Keratinocyte (primary cell): ENCODE data around the gene CD33. TPM values are rescaled to one million over a fixed set of nuclear protein-coding genes. Genes with fewer than 3 reads are reported as not detected.

Experiments
- DNase-seq: peaks from one replicate; pipeline ENCODE4 v3.0.0-alpha.2; 2011; ENCODE audit warnings: low read depth, missing footprints, low spot score
- FAIRE-seq: peaks from 2 replicates; lab custom pipeline; 2011; peaks lifted over from hg19 to GRCh38; lab: Jason Lieb, UNC
- H2AFZ ChIP-seq: 2 replicates; pipeline ENCODE4 v1.6.0; 2012; ENCODE audit warnings: low read length, control low read depth, inconsistent platforms; ENCODE audit not compliant: control insufficient read depth
- H3K27ac ChIP-seq: 2 replicates; pipeline ENCODE4 v1.5.1; 2011; ENCODE audit warnings: low read length; ENCODE audit not compliant: control insufficient read depth, insufficient read depth
- H3K27me3 ChIP-seq: 3 replicates; pipeline ENCODE4 v1.6.0; 2011; ENCODE audit warnings: low read length; ENCODE audit not compliant: control insufficient read depth, insufficient read depth; ENCODE audit errors: extremely low read depth
- H3K36me3 ChIP-seq, 2 experiments: 2 replicates in 1 of 2; 3 replicates in 1 of 2; pipeline ENCODE4 v1.5.1; 2011; ENCODE audit warnings: low read length in 2 of 2, mild to moderate bottlenecking in 1 of 2; ENCODE audit not compliant: control insufficient read depth in 2 of 2, insufficient read depth in 2 of 2; ENCODE audit errors: extremely low read depth in 1 of 2
- H3K4me1 ChIP-seq: 3 replicates; pipeline ENCODE4 v1.5.1; 2011; ENCODE audit warnings: low read length; ENCODE audit not compliant: control insufficient read depth, insufficient read depth; ENCODE audit errors: extremely low read depth
- H3K4me2 ChIP-seq: 3 replicates; pipeline ENCODE4 v1.6.0; 2011; ENCODE audit warnings: low read depth, low read length; ENCODE audit not compliant: control insufficient read depth, insufficient read depth; ENCODE audit errors: extremely low read depth
- H3K4me3 ChIP-seq, 3 experiments: fragments of 200-600 bp in 1 of 3; sonication (generic) in 1 of 3; 2 replicates in 2 of 3; 3 replicates in 1 of 3; pipeline ENCODE4 v1.5.1; 2011 to 2016; ENCODE audit warnings: low read length in 3 of 3, mild to moderate bottlenecking in 3 of 3, control low read depth in 2 of 3, inconsistent platforms in 1 of 3, low read depth in 1 of 3, mixed read lengths in 1 of 3, mixed run types in 1 of 3, moderate library complexity in 1 of 3; ENCODE audit not compliant: control insufficient read depth in 2 of 3, insufficient read depth in 2 of 3; ENCODE audit errors: extremely low read depth in 1 of 3
- H3K79me2 ChIP-seq: 2 replicates; pipeline ENCODE4 v1.6.0; 2012; ENCODE audit warnings: low read length; ENCODE audit not compliant: control insufficient read depth, insufficient read depth
- H3K9ac ChIP-seq: 3 replicates; pipeline ENCODE4 v1.6.0; 2011; ENCODE audit warnings: low read length; ENCODE audit not compliant: control insufficient read depth, insufficient read depth; ENCODE audit errors: extremely low read depth
- H3K9me1 ChIP-seq: 3 replicates; pipeline ENCODE4 v1.6.0; 2011; ENCODE audit warnings: low read length; ENCODE audit not compliant: control insufficient read depth, insufficient read depth; ENCODE audit errors: extremely low read depth
- H3K9me3 ChIP-seq: 2 replicates; pipeline ENCODE4 v1.5.1; 2012; ENCODE audit warnings: low read depth, low read length; ENCODE audit not compliant: control insufficient read depth
- H4K20me1 ChIP-seq: 3 replicates; pipeline ENCODE4 v1.6.0; 2011; ENCODE audit warnings: low read length; ENCODE audit not compliant: control insufficient read depth, insufficient read depth; ENCODE audit errors: extremely low read depth
- CTCF ChIP-seq, 3 experiments: IDR thresholded peaks in 1 of 3; conservative IDR thresholded peaks in 1 of 3; optimal IDR thresholded peaks in 1 of 3; 2 replicates in 2 of 3; 3 replicates in 1 of 3; pipeline versions ENCODE3 to v1.5.1; 2011; ENCODE audit warnings: low read length in 3 of 3, mild to moderate bottlenecking in 3 of 3, moderate library complexity in 2 of 3, control low read depth in 1 of 3, inconsistent platforms in 1 of 3; ENCODE audit not compliant: insufficient read depth in 2 of 3; ENCODE audit errors: extremely low read depth in 1 of 3
- EZH2 ChIP-seq: IDR thresholded peaks from one replicate; pipeline ENCODE4 v1.6.1; 2012; ENCODE audit warnings: inconsistent platforms, mild to moderate bottlenecking, low read length, moderate library complexity
- dilution Hi-C: fragments of 300-500 bp; cut with MboI; formaldehyde crosslinking; loops from one replicate; pipeline ENCODE4 v1.7.0; 2020; ENCODE audit warnings: low sequenced_read_pairs; ENCODE audit not compliant: extremely low pct_ligation_motif_present
- polyA plus RNA-seq, 5 experiments: library from polyadenylated mRNA; depleted of rRNA in 3 of 5; stranded (reverse) in 3 of 5; stranded (forward) in 1 of 5; unstranded in 1 of 5; fragments of >200 nt; gene quantifications; 1 replicate in 1 of 5; 2 replicates in 3 of 5; 3 replicates in 1 of 5; pipeline versions ENCODE4 v1.2.1 to v1.2.3, GENCODE V29; 2011 to 2012; ENCODE audit warnings: missing spikeins in 2 of 5, low read depth in 1 of 5, low replicate concordance in 1 of 5

The CD33 gene
- polyA plus RNA-seq, 1 donor (not counting 4 experiments of a cell fraction or from before 2014, with no cell fraction given), result 0.16 TPM

- Histone ChIP-seq H2AFZ (no peak overlapping the region), H4K20me1 (no peaks in the 10 kb centered on the region), H3K79me2 (no peaks in the 10 kb centered on the region), H3K9ac (no peak overlapping the region), H3K27ac (no peak overlapping the region), H3K9me1 (no peaks in the 10 kb centered on the region), H3K27me3 (no peaks in the 10 kb centered on the region), H3K4me2 (no peak overlapping the region), H3K4me1 (no peaks in the 10 kb centered on the region), H3K36me3 (no peaks in the 10 kb centered on the region), H3K4me3 (no peak overlapping the region), H3K9me3 (no peaks in the 10 kb centered on the region)
- dilution Hi-C loops, result no loop called here
- no peak for TF ChIP-seq EZH2
- no peak for TF ChIP-seq CTCF (optimal IDR thresholded peaks at IDR 0.05 in 1 of 3, IDR thresholded peaks at IDR 0.05 in 1 of 3, conservative IDR thresholded peaks at IDR 0.05 in 1 of 3; ENCODE audit: extremely low read depth in 1 of 3, insufficient read depth in 2 of 3, low read length in 3 of 3)
- no peak for DNase-seq
- FAIRE-seq, result no peak
Observed at GRCh38 chr19:51246164-51246552, 21.3 kb downstream of the CD33 start.

GRCh38 chr19:51247972-51248590 is 23.2 kb downstream of the CD33 start:
- no peaks in the 10 kb centered on the region for H3K27me3 ChIP-seq
- H3K36me3 ChIP-seq, result no peaks in the 10 kb centered on the region
- no peak overlapping the region for H3K27ac ChIP-seq
- no peaks in the 10 kb centered on the region for H3K9me1 ChIP-seq
- dilution Hi-C loops, result no loop called here
- no peaks in the 10 kb centered on the region for H3K9me3 ChIP-seq
- no peak for FAIRE-seq
- no peak for DNase-seq
- H3K4me3 ChIP-seq, result no peak overlapping the region
- H3K4me2 ChIP-seq, result no peak overlapping the region
- TF ChIP-seq CTCF (optimal IDR thresholded peaks at IDR 0.05 in 1 of 3, IDR thresholded peaks at IDR 0.05 in 1 of 3, conservative IDR thresholded peaks at IDR 0.05 in 1 of 3; ENCODE audit: extremely low read depth in 1 of 3, insufficient read depth in 2 of 3, low read length in 3 of 3) (no peak), EZH2 (no peak)
- H3K9ac ChIP-seq, result no peak overlapping the region
- no peaks in the 10 kb centered on the region for H3K79me2 ChIP-seq
- H4K20me1 ChIP-seq, result no peaks in the 10 kb centered on the region
- no peaks in the 10 kb centered on the region for H3K4me1 ChIP-seq
- H2AFZ ChIP-seq, result no peak overlapping the region
